HUES48 (cell line): ENCODE data around the gene RNGTT.

Experiments
- H3K27ac ChIP-seq: one replicate; pipeline ENCODE4 v1.7.0; 2013; ENCODE audit warnings: low read depth, low read length, inconsistent platforms
- H3K27me3 ChIP-seq: 2 replicates; pipeline ENCODE4 v1.6.1; 2013; ENCODE audit warnings: mild to moderate bottlenecking, low read length; ENCODE audit not compliant: control insufficient read depth, insufficient read depth
- H3K36me3 ChIP-seq: 2 replicates; pipeline ENCODE4 v1.6.1; 2013; ENCODE audit warnings: low read length; ENCODE audit not compliant: control insufficient read depth, insufficient read depth
- H3K4me1 ChIP-seq: 2 replicates; pipeline ENCODE4 v1.6.1; 2013; ENCODE audit warnings: mild to moderate bottlenecking, low read length; ENCODE audit not compliant: control insufficient read depth, insufficient read depth
- H3K4me3 ChIP-seq: 2 replicates; pipeline ENCODE4 v1.5.1; 2013; ENCODE audit warnings: mild to moderate bottlenecking, low read depth, low read length
- H3K9ac ChIP-seq: 2 replicates; pipeline ENCODE4 v1.6.1; 2013; ENCODE audit warnings: mild to moderate bottlenecking, low read depth, low read length, moderate library complexity
- H3K9me3 ChIP-seq: 2 replicates; pipeline ENCODE4 v1.6.1; 2013; ENCODE audit warnings: low read length; ENCODE audit not compliant: control insufficient read depth, insufficient read depth

RNGTT gene

GRCh38 chr6:88963139-88964090 is at the start of gene RNGTT:
RNGTT (minus strand) TSS chr6:88963618; CDS start chr6:88963409, 209 bp downstream.
- Histone ChIP-seq H3K36me3 (0 out of 2 replicates have a peak, but pooled peaks cover 3% of the 10 kb centered on the region), H3K9me3 (no peaks in the 10 kb centered on the region; the same call in 1 of the 2 replicates), H3K27ac (peak within 1 kb of the TSS; percentile 85), H3K27me3 (no peaks in the 10 kb centered on the region; the same call in 1 of the 2 replicates), H3K4me1 (peaks cover 10% of the 10 kb centered on the region), H3K9ac (peak within 1 kb of the TSS; percentile 81), H3K4me3 (peak within 1 kb of the TSS; percentile 100)

GRCh38 chr6:89011436-89011835 is 48.0 kb upstream of the RNGTT start:
- no peak overlapping the region for H3K4me3 ChIP-seq
- no peak overlapping the region for H3K27ac ChIP-seq
- H3K4me1 ChIP-seq: peaks cover 27% of the 10 kb centered on the region
- H3K9me3 ChIP-seq: no peaks in the 10 kb centered on the region
- no peaks in the 10 kb centered on the region for H3K36me3 ChIP-seq
- H3K27me3 ChIP-seq: no peaks in the 10 kb centered on the region
- no peak overlapping the region for H3K9ac ChIP-seq

- Histone ChIP-seq H3K4me3 (no peak overlapping the region), H3K27me3 (no peaks in the 10 kb centered on the region), H3K9ac (no peak overlapping the region), H3K36me3 (no peaks in the 10 kb centered on the region), H3K27ac (no peak overlapping the region), H3K4me1 (peaks cover 27% of the 10 kb centered on the region), H3K9me3 (no peaks in the 10 kb centered on the region)
These were observed 47.4 kb upstream of the RNGTT start for GRCh38 chr6:89010825-89011224.

GRCh38 chr6:89009624-89010059 is 46.2 kb upstream of the RNGTT start:
- Histone ChIP-seq H3K27me3 (no peaks in the 10 kb centered on the region), H3K4me3 (no peak overlapping the region), H3K27ac (no peak overlapping the region), H3K9me3 (no peaks in the 10 kb centered on the region), H3K36me3 (no peaks in the 10 kb centered on the region), H3K9ac (no peak overlapping the region), H3K4me1 (peaks cover 27% of the 10 kb centered on the region)

- Histone ChIP-seq H3K9me3 (no peaks in the 10 kb centered on the region), H3K4me3 (no peak overlapping the region), H3K27ac (no peak overlapping the region), H3K27me3 (no peaks in the 10 kb centered on the region), H3K9ac (no peak overlapping the region), H3K4me1 (peaks cover 24% of the 10 kb centered on the region), H3K36me3 (no peaks in the 10 kb centered on the region)
These were observed 45.5 kb upstream of the RNGTT start for GRCh38 chr6:89008815-89009374.

- Histone ChIP-seq H3K9ac (no peak overlapping the region), H3K4me3 (no peak overlapping the region), H3K9me3 (no peaks in the 10 kb centered on the region), H3K27me3 (no peaks in the 10 kb centered on the region), H3K4me1 (peaks cover 24% of the 10 kb centered on the region), H3K27ac (no peak overlapping the region), H3K36me3 (no peaks in the 10 kb centered on the region)
These were observed 44.8 kb upstream of the RNGTT start for GRCh38 chr6:89008001-89008814.

GRCh38 chr6:89007209-89008000 is 44.0 kb upstream of the RNGTT start:
- no peak overlapping the region for H3K27ac ChIP-seq
- no peak overlapping the region for H3K4me3 ChIP-seq
- no peak overlapping the region for H3K9ac ChIP-seq
- H3K4me1 ChIP-seq: peaks cover 24% of the 10 kb centered on the region
- no peaks in the 10 kb centered on the region for H3K36me3 ChIP-seq
- no peaks in the 10 kb centered on the region for H3K27me3 ChIP-seq
- no peaks in the 10 kb centered on the region for H3K9me3 ChIP-seq

- H3K36me3 ChIP-seq: no peaks in the 10 kb centered on the region
- peaks cover 8% of the 10 kb centered on the region for H3K4me1 ChIP-seq
- H3K9ac ChIP-seq: no peak overlapping the region
- H3K9me3 ChIP-seq: no peaks in the 10 kb centered on the region
- no peaks in the 10 kb centered on the region for H3K27me3 ChIP-seq
- no peak overlapping the region for H3K27ac ChIP-seq
- no peak overlapping the region for H3K4me3 ChIP-seq
These were observed 39.1 kb upstream of the RNGTT start for GRCh38 chr6:89002523-89002922.

- H3K4me1 ChIP-seq: no peaks in the 10 kb centered on the region
- H3K9me3 ChIP-seq: no peaks in the 10 kb centered on the region
- H3K27ac ChIP-seq: no peak overlapping the region
- H3K27me3 ChIP-seq: no peaks in the 10 kb centered on the region
- no peaks in the 10 kb centered on the region for H3K36me3 ChIP-seq
- no peak overlapping the region for H3K9ac ChIP-seq
- no peak overlapping the region for H3K4me3 ChIP-seq
These were observed 33.9 kb upstream of the RNGTT start for GRCh38 chr6:88997327-88997726.
